ENCODE measurements around the gene EHMT1. TPM values are rescaled to one million over a fixed set of nuclear protein-coding genes. Genes with fewer than 3 reads are reported as not detected.

The EHMT1 gene
- total and polyA plus RNA-seq, 2 donors from 2014 or later = 15.8 to 92.9 TPM

GRCh38 chr9:137647096-137647714 lies 28.4 kb downstream of the EHMT1 start:
- no peak for FAIRE-seq
- peak in 1 of 5 donors; percentile 12 for DNase-seq
- Histone ChIP-seq H3K4me1 (ENCODE audit: control insufficient read depth in 2 of 3, insufficient read depth in 2 of 3, low read depth in 1 of 3, low read length in 3 of 3) (no peaks in the 10 kb centered on the region), H3K27me3 (ENCODE audit: control insufficient read depth, insufficient read depth, low read length) (no peaks in the 10 kb centered on the region), H3K27ac (ENCODE audit: low read depth in 2 of 2, low read length in 2 of 2) (no peak overlapping the region), H3K9me3 (ENCODE audit: control insufficient read depth in 2 of 3, insufficient read depth in 1 of 3, low read length in 3 of 3) (no peaks in the 10 kb centered on the region), H3K4me3 (ENCODE audit: low read length in 3 of 3) (no peak overlapping the region), H3K36me3 (ENCODE audit: control insufficient read depth in 2 of 3, insufficient read depth in 3 of 3, low read length in 3 of 3) (peaks cover 2 to 3% (median 2%) of the 10 kb centered on the region in 3 donors), H3K9ac (ENCODE audit: low read length in 3 of 3) (no peak overlapping the region)
- intact Hi-C loops (cut with DNase I) = no loop called here
- TF ChIP-seq CTCF (IDR thresholded peaks at IDR 0.05; ENCODE audit: borderline replicate concordance, extremely low read depth, insufficient read depth) = no peak

- TF ChIP-seq CTCF (IDR thresholded peaks at IDR 0.05; ENCODE audit: borderline replicate concordance, extremely low read depth, insufficient read depth) = no peak
- Histone ChIP-seq H3K9me3 (ENCODE audit: control insufficient read depth in 2 of 3, insufficient read depth in 1 of 3, low read length in 3 of 3) (no peaks in the 10 kb centered on the region), H3K27me3 (ENCODE audit: control insufficient read depth, insufficient read depth, low read length) (no peaks in the 10 kb centered on the region), H3K9ac (ENCODE audit: low read length in 3 of 3) (no peak overlapping the region), H3K4me3 (ENCODE audit: low read length in 3 of 3) (no peak overlapping the region), H3K4me1 (ENCODE audit: control insufficient read depth in 2 of 3, insufficient read depth in 2 of 3, low read depth in 1 of 3, low read length in 3 of 3) (no peaks in the 10 kb centered on the region), H3K27ac (ENCODE audit: low read depth in 2 of 2, low read length in 2 of 2) (no peak overlapping the region), H3K36me3 (ENCODE audit: control insufficient read depth in 2 of 3, insufficient read depth in 3 of 3, low read length in 3 of 3) (peaks cover 2 to 3% (median 2%) of the 10 kb centered on the region in 3 donors)
- intact Hi-C loops (cut with DNase I) = no loop called here
- no peak for FAIRE-seq
- no peak for DNase-seq
These were observed 29.6 kb downstream of the EHMT1 start for GRCh38 chr9:137648396-137648795.

GRCh38 chr9:137649553-137649952 lies 30.7 kb downstream of the EHMT1 start:
- no peaks in the 10 kb centered on the region for H3K9me3 ChIP-seq (ENCODE audit: control insufficient read depth in 2 of 3, insufficient read depth in 1 of 3, low read length in 3 of 3)
- H3K9ac ChIP-seq (ENCODE audit: low read length in 3 of 3) = no peak overlapping the region
- no peak overlapping the region for H3K4me3 ChIP-seq (ENCODE audit: low read length in 3 of 3)
- intact Hi-C loops (cut with DNase I) = no loop called here
- no peak overlapping the region for H3K27ac ChIP-seq (ENCODE audit: low read depth in 2 of 2, low read length in 2 of 2)
- no peaks in the 10 kb centered on the region for H3K4me1 ChIP-seq (ENCODE audit: control insufficient read depth in 2 of 3, insufficient read depth in 2 of 3, low read depth in 1 of 3, low read length in 3 of 3)
- H3K27me3 ChIP-seq (ENCODE audit: control insufficient read depth, insufficient read depth, low read length) = no peaks in the 10 kb centered on the region
- no peak for DNase-seq
- TF ChIP-seq CTCF (IDR thresholded peaks at IDR 0.05; ENCODE audit: borderline replicate concordance, extremely low read depth, insufficient read depth) = no peak
- FAIRE-seq = no peak
- H3K36me3 ChIP-seq (ENCODE audit: control insufficient read depth in 2 of 3, insufficient read depth in 3 of 3, low read length in 3 of 3) = peaks cover 0 to 2% (median 2%) of the 10 kb centered on the region in 3 donors

GRCh38 chr9:137650259-137650658 lies 31.5 kb downstream of the EHMT1 start:
- no peak overlapping the region for H3K27ac ChIP-seq (ENCODE audit: low read depth in 2 of 2, low read length in 2 of 2)
- no peaks in the 10 kb centered on the region for H3K9me3 ChIP-seq (ENCODE audit: control insufficient read depth in 2 of 3, insufficient read depth in 1 of 3, low read length in 3 of 3)
- FAIRE-seq (no peak), DNase-seq (no peak)
- intact Hi-C loops (cut with DNase I) = no loop called here
- no peaks in the 10 kb centered on the region for H3K27me3 ChIP-seq (ENCODE audit: control insufficient read depth, insufficient read depth, low read length)
- TF ChIP-seq CTCF (IDR thresholded peaks at IDR 0.05; ENCODE audit: borderline replicate concordance, extremely low read depth, insufficient read depth) = no peak
- no peak overlapping the region for H3K4me3 ChIP-seq (ENCODE audit: low read length in 3 of 3)
- H3K36me3 ChIP-seq (ENCODE audit: control insufficient read depth in 2 of 3, insufficient read depth in 3 of 3, low read length in 3 of 3) = peaks cover 0 to 2% (median 2%) of the 10 kb centered on the region in 3 donors
- no peaks in the 10 kb centered on the region for H3K4me1 ChIP-seq (ENCODE audit: control insufficient read depth in 2 of 3, insufficient read depth in 2 of 3, low read depth in 1 of 3, low read length in 3 of 3)
- no peak overlapping the region for H3K9ac ChIP-seq (ENCODE audit: low read length in 3 of 3)

Data from kidney (tissue), 14 donors.